Measurements from ENCODE around the gene DENND4A. TPM values are rescaled to one million over a fixed set of nuclear protein-coding genes. Genes with fewer than 3 reads are reported as not detected.
A peak's percentile ranks its signal among the peaks of the same experiment; 100 is the strongest.

The DENND4A gene
- total RNA-seq, 1 experiment from 2014 or later = 6.2 TPM

DNA sequence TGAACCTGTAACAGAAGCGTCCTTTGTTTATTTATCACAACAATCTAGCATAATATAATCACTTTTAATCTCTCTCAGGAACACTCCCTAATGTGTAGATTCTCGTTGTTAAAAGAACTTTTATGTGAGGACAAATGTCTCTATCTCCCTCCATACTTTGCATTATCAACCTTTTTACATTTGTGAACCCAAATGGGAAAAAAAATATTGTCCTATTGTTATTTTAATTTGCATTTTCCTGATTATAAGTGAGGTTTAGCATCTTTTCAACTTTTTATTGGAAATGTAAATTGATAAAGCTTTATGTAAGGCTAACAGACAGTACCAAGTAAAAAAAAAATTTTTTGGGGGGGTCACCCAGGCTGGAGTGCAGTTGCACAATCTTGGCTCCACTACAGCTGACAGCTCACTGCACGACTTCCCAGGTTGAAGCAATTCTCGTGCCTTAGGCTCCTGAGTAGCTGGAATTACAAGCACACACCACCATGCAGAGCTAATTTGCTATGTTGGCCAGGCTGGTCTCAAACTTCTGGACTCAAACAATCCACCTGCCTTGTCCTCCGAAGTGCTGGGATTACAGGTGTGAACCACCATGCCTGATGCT is 33.0 kb upstream of the DENND4A start:
- no peaks in the 10 kb centered on the region for H3K36me3 ChIP-seq (ENCODE audit: low read depth, low read length)
- no peaks in the 10 kb centered on the region for H3K9me2 ChIP-seq (replicated peaks; ENCODE audit: low read length)
- DNase-seq (peak; percentile 9), ATAC-seq (no peak)
- CTCF ChIA-PET = no interaction called here
- H3K27ac ChIP-seq (ENCODE audit: low read length) = no peak overlapping the region
- H3K27me3 ChIP-seq (ENCODE audit: low read length) = no peaks in the 10 kb centered on the region
- no peaks in the 10 kb centered on the region for H4K20me1 ChIP-seq (ENCODE audit: low read length)
- H3K4me3 ChIP-seq (ENCODE audit: low read length) = no peak overlapping the region
- no peaks in the 10 kb centered on the region for H3K79me2 ChIP-seq (ENCODE audit: low read length)
- TF ChIP-seq EZH2 (IDR thresholded peaks at IDR 0.05; ENCODE audit: low read length, unreplicated experiment) (no peak), EZH2phosphoT487 (IDR thresholded peaks at IDR 0.05; ENCODE audit: borderline replicate concordance, low read length) (no peak)
- TF ChIP-seq, protein P1, sequence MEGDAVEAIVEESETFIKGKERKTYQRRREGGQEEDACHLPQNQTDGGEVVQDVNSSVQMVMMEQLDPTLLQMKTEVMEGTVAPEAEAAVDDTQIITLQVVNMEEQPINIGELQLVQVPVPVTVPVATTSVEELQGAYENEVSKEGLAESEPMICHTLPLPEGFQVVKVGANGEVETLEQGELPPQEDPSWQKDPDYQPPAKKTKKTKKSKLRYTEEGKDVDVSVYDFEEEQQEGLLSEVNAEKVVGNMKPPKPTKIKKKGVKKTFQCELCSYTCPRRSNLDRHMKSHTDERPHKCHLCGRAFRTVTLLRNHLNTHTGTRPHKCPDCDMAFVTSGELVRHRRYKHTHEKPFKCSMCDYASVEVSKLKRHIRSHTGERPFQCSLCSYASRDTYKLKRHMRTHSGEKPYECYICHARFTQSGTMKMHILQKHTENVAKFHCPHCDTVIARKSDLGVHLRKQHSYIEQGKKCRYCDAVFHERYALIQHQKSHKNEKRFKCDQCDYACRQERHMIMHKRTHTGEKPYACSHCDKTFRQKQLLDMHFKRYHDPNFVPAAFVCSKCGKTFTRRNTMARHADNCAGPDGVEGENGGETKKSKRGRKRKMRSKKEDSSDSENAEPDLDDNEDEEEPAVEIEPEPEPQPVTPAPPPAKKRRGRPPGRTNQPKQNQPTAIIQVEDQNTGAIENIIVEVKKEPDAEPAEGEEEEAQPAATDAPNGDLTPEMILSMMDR (conservative IDR thresholded peaks at IDR 0.05; ENCODE audit: low read depth, low read length) = no peak
- no peak overlapping the region for H3K4me2 ChIP-seq (ENCODE audit: low read length)
- H3K4me1 ChIP-seq (ENCODE audit: insufficient read depth, low read length) = no peaks in the 10 kb centered on the region
- H3K9me3 ChIP-seq (ENCODE audit: low read length) = no peaks in the 10 kb centered on the region
- H3K9ac ChIP-seq (ENCODE audit: low read length) = no peak overlapping the region
- no peak overlapping the region for H2AFZ ChIP-seq (ENCODE audit: low read length)
- no TSS peak for BruUV-seq (replicated peaks)
- intact Hi-C loops (cut with micrococcal nuclease) = loop anchor here (5.0 kb wide), 1 partner anchor 168 kb away; no protein-coding TSS in a partner anchor
- POLR2A ChIA-PET (ENCODE audit: unreplicated experiment) = no interaction called here
- no peaks in the 10 kb centered on the region for H3F3A ChIP-seq (ENCODE audit: low read length, unreplicated experiment)

DNA sequence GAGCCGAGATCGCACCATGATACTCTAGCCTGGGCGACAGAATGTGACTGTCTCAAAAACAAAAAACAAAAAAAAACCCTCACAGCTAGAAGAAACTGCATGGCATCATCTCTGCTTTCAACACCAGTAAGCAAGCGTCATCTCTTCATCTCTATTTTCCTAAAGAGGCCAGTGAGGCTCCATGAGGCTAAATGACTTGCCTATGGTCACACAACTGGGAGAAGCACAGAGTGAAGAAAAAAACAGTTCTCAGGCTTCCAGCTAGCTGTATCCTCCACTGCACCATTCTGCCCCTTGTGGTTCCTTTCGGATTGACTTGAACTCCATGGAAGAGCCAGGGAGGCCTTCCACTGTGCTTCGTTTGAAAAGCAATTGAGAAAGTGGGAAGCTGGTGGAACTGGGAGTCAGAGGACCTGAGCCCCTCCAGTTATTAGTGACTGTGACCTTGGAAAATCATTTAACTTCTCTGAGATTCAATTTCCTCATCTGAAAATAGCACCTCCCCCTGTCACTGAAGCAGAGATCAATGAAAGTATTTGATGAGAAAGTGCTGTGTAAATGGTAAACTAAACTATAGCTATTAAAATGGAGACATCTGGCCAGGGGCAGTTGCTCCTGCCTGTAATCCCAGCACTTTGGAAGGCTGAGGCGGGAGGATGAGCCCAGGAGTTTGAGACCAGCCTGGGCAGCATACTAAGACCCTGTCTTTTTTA is 32.1 kb upstream of the DENND4A start:
- H3K27ac ChIP-seq (ENCODE audit: low read length) = no peak overlapping the region
- no peaks in the 10 kb centered on the region for H3F3A ChIP-seq (ENCODE audit: low read length, unreplicated experiment)
- no peak overlapping the region for H2AFZ ChIP-seq (ENCODE audit: low read length)
- CTCF ChIA-PET = interaction anchor here (0.6 kb wide), 2 partner anchors 8 to 74 kb away, joined by 3 read pairs; no protein-coding TSS in a partner anchor
- intact Hi-C loops (cut with micrococcal nuclease) = no loop called here
- no peaks in the 10 kb centered on the region for H3K79me2 ChIP-seq (ENCODE audit: low read length)
- H3K4me2 ChIP-seq (ENCODE audit: low read length) = no peak overlapping the region
- no TSS peak for BruUV-seq (replicated peaks)
- DNase-seq (peak; percentile 69), ATAC-seq (peak; percentile 95)
- no peaks in the 10 kb centered on the region for H4K20me1 ChIP-seq (ENCODE audit: low read length)
- H3K9me3 ChIP-seq (ENCODE audit: low read length) = no peaks in the 10 kb centered on the region
- no peaks in the 10 kb centered on the region for H3K27me3 ChIP-seq (ENCODE audit: low read length)
- no peak overlapping the region for H3K4me3 ChIP-seq (ENCODE audit: low read length)
- H3K9me2 ChIP-seq (replicated peaks; ENCODE audit: low read length) = no peaks in the 10 kb centered on the region
- no peaks in the 10 kb centered on the region for H3K4me1 ChIP-seq (ENCODE audit: insufficient read depth, low read length)
- TF ChIP-seq, protein P1 (conservative IDR thresholded peaks at IDR 0.05; ENCODE audit: low read depth, low read length) = peak; percentile 63
- no peak for TF ChIP-seq EZH2 (IDR thresholded peaks at IDR 0.05; ENCODE audit: low read length, unreplicated experiment)
- no peaks in the 10 kb centered on the region for H3K36me3 ChIP-seq (ENCODE audit: low read depth, low read length)
- no peak overlapping the region for H3K9ac ChIP-seq (ENCODE audit: low read length)
- POLR2A ChIA-PET (ENCODE audit: unreplicated experiment) = interaction anchor here (0.5 kb wide), 1 partner anchor 804 kb away, joined by 3 read pairs; no protein-coding TSS in a partner anchor

DNA sequence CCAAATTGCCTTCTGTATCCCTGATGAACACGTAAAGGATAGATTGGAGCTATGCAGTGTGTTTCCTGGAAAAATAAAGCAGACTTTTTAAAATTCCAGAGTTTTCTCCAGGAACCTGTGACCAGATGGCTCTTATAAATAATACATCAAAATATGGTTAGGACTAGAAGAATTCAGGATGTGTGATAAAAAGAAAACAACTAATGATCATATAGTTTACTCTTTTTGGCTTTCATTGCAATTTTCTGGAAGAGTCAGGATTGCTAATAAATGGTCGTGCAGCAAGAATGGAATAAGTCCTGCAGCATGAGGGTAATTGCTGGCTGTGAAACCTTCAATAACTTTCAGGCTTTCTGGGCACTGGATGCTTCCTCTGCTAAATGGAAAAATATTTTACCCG is 30.2 kb upstream of the DENND4A start:
- no peak for TF ChIP-seq EZH2 (IDR thresholded peaks at IDR 0.05; ENCODE audit: low read length, unreplicated experiment)
- TF ChIP-seq EZH2phosphoT487 (IDR thresholded peaks at IDR 0.05; ENCODE audit: borderline replicate concordance, low read length) = no peak
- TF ChIP-seq, protein P1 (conservative IDR thresholded peaks at IDR 0.05; ENCODE audit: low read depth, low read length) = no peak
- H3K27ac ChIP-seq (ENCODE audit: low read length) = no peak overlapping the region
- H2AFZ ChIP-seq (ENCODE audit: low read length) = no peak overlapping the region
- DNase-seq = no peak
- no peaks in the 10 kb centered on the region for H4K20me1 ChIP-seq (ENCODE audit: low read length)
- intact Hi-C loops (cut with micrococcal nuclease) = no loop called here
- H3K9me2 ChIP-seq (replicated peaks; ENCODE audit: low read length) = no peaks in the 10 kb centered on the region
- no peaks in the 10 kb centered on the region for H3F3A ChIP-seq (ENCODE audit: low read length, unreplicated experiment)
- no peak overlapping the region for H3K4me3 ChIP-seq (ENCODE audit: low read length)
- H3K36me3 ChIP-seq (ENCODE audit: low read depth, low read length) = no peaks in the 10 kb centered on the region
- BruUV-seq (replicated peaks) = no TSS peak
- no peak overlapping the region for H3K9ac ChIP-seq (ENCODE audit: low read length)
- ATAC-seq = no peak
- no peak overlapping the region for H3K4me2 ChIP-seq (ENCODE audit: low read length)
- no peaks in the 10 kb centered on the region for H3K79me2 ChIP-seq (ENCODE audit: low read length)
- ChIA-PET CTCF (no interaction called here), POLR2A (ENCODE audit: unreplicated experiment) (no interaction called here)
- no peaks in the 10 kb centered on the region for H3K27me3 ChIP-seq (ENCODE audit: low read length)
- H3K4me1 ChIP-seq (ENCODE audit: insufficient read depth, low read length) = no peaks in the 10 kb centered on the region
- no peaks in the 10 kb centered on the region for H3K9me3 ChIP-seq (ENCODE audit: low read length)
